ENCODE results near the gene GFPT2. TPM values are rescaled to one million over a fixed set of nuclear protein-coding genes. Genes with fewer than 3 reads are reported as not detected.

The GFPT2 gene
- total RNA-seq, 4 donors from 2014 or later, result 8.2 to 26.6 (median 11.1) TPM

- intact Hi-C loops (cut with DNase I), result no loop called here
- H3K27me3 ChIP-seq, result no peaks in the 10 kb centered on the region
- DNase-seq, result no peak
- H3K4me3 ChIP-seq (replicated peaks in 1 of 3), result no peak overlapping the region
- TF ChIP-seq CTCF (IDR thresholded peaks at IDR 0.05) (no peak), POLR2A (IDR thresholded peaks at IDR 0.05) (no peak)
- no peak overlapping the region for H3K27ac ChIP-seq
- H3K36me3 ChIP-seq, result no peaks in the 10 kb centered on the region
- no peaks in the 10 kb centered on the region for H3K4me1 ChIP-seq
- 83 to 88% methylated on average over 8 of the region's 8 CpGs for WGBS, 2 donors
- no peaks in the 10 kb centered on the region for H3K9me3 ChIP-seq
Measured at GRCh38 chr5:180375955-180376354, 22.8 kb upstream of the GFPT2 start.

GRCh38 chr5:180375291-180375690, 22.2 kb upstream of the GFPT2 start:
- TF ChIP-seq CTCF (IDR thresholded peaks at IDR 0.05) (no peak), POLR2A (IDR thresholded peaks at IDR 0.05) (no peak)
- no peak overlapping the region for H3K27ac ChIP-seq
- 84 to 93% methylated on average over 6 to 9 of the region's 9 CpGs for WGBS, 2 donors
- no peak for DNase-seq
- no peaks in the 10 kb centered on the region for H3K4me1 ChIP-seq
- no peaks in the 10 kb centered on the region for H3K36me3 ChIP-seq
- intact Hi-C loops (cut with DNase I), result no loop called here
- no peaks in the 10 kb centered on the region for H3K27me3 ChIP-seq
- H3K9me3 ChIP-seq, result no peaks in the 10 kb centered on the region
- no peak overlapping the region for H3K4me3 ChIP-seq (replicated peaks in 1 of 3)

- no peak overlapping the region for H3K4me3 ChIP-seq (replicated peaks in 1 of 3)
- H3K27me3 ChIP-seq, result no peaks in the 10 kb centered on the region
- no peak for DNase-seq
- no peaks in the 10 kb centered on the region for H3K36me3 ChIP-seq
- WGBS, 2 donors, result 91 to 99% methylated on average over 3 of the region's 3 CpGs
- H3K4me1 ChIP-seq, result no peaks in the 10 kb centered on the region
- intact Hi-C loops (cut with DNase I), result no loop called here
- H3K9me3 ChIP-seq, result no peaks in the 10 kb centered on the region
- TF ChIP-seq CTCF (IDR thresholded peaks at IDR 0.05) (no peak), POLR2A (IDR thresholded peaks at IDR 0.05) (no peak)
- no peak overlapping the region for H3K27ac ChIP-seq
Measured at GRCh38 chr5:180373870-180374269, 20.7 kb upstream of the GFPT2 start.

GRCh38 chr5:180373454-180373853, 20.3 kb upstream of the GFPT2 start:
- 89 to 97% methylated on average over 5 of the region's 5 CpGs for WGBS, 2 donors
- Histone ChIP-seq H3K4me1 (no peaks in the 10 kb centered on the region), H3K36me3 (no peaks in the 10 kb centered on the region), H3K27ac (no peak overlapping the region), H3K9me3 (no peaks in the 10 kb centered on the region), H3K27me3 (no peaks in the 10 kb centered on the region), H3K4me3 (replicated peaks in 1 of 3) (no peak overlapping the region)
- intact Hi-C loops (cut with DNase I), result no loop called here
- no peak for DNase-seq
- TF ChIP-seq CTCF (IDR thresholded peaks at IDR 0.05), result no peak
- TF ChIP-seq POLR2A (IDR thresholded peaks at IDR 0.05), result no peak

- Histone ChIP-seq H3K27me3 (no peaks in the 10 kb centered on the region), H3K36me3 (no peaks in the 10 kb centered on the region), H3K4me3 (replicated peaks in 1 of 3) (no peak overlapping the region), H3K9me3 (no peaks in the 10 kb centered on the region), H3K27ac (no peak overlapping the region), H3K4me1 (no peaks in the 10 kb centered on the region)
- intact Hi-C loops (cut with DNase I), result no loop called here
- DNase-seq, result no peak
- WGBS, 2 donors, result 93 to 100% methylated on average over 3 to 4 of the region's 5 CpGs
- TF ChIP-seq POLR2A (IDR thresholded peaks at IDR 0.05) (no peak), CTCF (IDR thresholded peaks at IDR 0.05) (no peak)
Measured at GRCh38 chr5:180371949-180372348, 18.8 kb upstream of the GFPT2 start.
